H1 (cell line): Measurements from ENCODE around the gene SPDYE1. TPM values are rescaled to one million over a fixed set of nuclear protein-coding genes. Genes with fewer than 3 reads are reported as not detected.

Source experiments
- CTCF ChIA-PET: fragments of 300-600 bp; sonication (Branson Sonifier 250); formaldehyde crosslinking; loops from one replicate; lab custom pipeline; 2021; ENCODE audit not compliant: partially characterized antibody; lab: Charles Lee
- POLR2A ChIA-PET: fragments of 300-600 bp; sonication (Branson Sonifier 250); formaldehyde crosslinking; loops from one replicate; lab custom pipeline; 2021; ENCODE audit warnings: inconsistent platforms; ENCODE audit not compliant: partially characterized antibody; lab: Charles Lee
- DNase-seq, 2 experiments: peaks; one replicate each; pipeline versions ENCODE4 v3.0.0 to v3.0.0-alpha.2; 2010 to 2022; ENCODE audit warnings: low spot score in 2 of 2, low read depth in 1 of 2, mixed read lengths in 1 of 2
- FAIRE-seq: peaks from 2 replicates; lab custom pipeline; 2011; peaks lifted over from hg19 to GRCh38; lab: Jason Lieb, UNC
- H2AFZ ChIP-seq: 2 replicates; pipeline ENCODE4 v1.8.1; 2012; ENCODE audit warnings: low read length, inconsistent platforms
- H2AK5ac ChIP-seq: 2 replicates; pipeline ENCODE4 v1.6.1; 2013; ENCODE audit warnings: low read depth, low read length
- H2BK120ac ChIP-seq: replicated peaks from 2 replicates; pipeline ENCODE3; 2013; ENCODE audit warnings: low read depth, low read length, inconsistent platforms
- H2BK12ac ChIP-seq: 2 replicates; pipeline ENCODE4 v1.6.1; 2013; ENCODE audit warnings: low read depth, low read length
- H2BK15ac ChIP-seq: 2 replicates; pipeline ENCODE4 v1.6.1; 2013; ENCODE audit warnings: low read length
- H2BK20ac ChIP-seq: 2 replicates; pipeline ENCODE4 v1.6.1; 2013; ENCODE audit warnings: low read length
- H2BK5ac ChIP-seq: 2 replicates; pipeline ENCODE4 v1.6.1; 2013; ENCODE audit warnings: low read depth, low read length
- H3K14ac ChIP-seq: 2 replicates; pipeline ENCODE4 v1.6.1; 2013; ENCODE audit warnings: inconsistent platforms; ENCODE audit not compliant: insufficient read length
- H3K18ac ChIP-seq: 2 replicates; pipeline ENCODE4 v1.6.1; 2013; ENCODE audit warnings: low read length; ENCODE audit errors: extremely low read depth
- H3K23ac ChIP-seq: 2 replicates; pipeline ENCODE4 v1.6.1; 2013; ENCODE audit warnings: inconsistent platforms; ENCODE audit not compliant: insufficient read length
- H3K23me2 ChIP-seq: 2 replicates; pipeline ENCODE4 v1.6.1; 2013; ENCODE audit warnings: low read depth, low read length
- H3K27ac ChIP-seq: 2 replicates; pipeline ENCODE4 v1.6.1; 2011; ENCODE audit warnings: low read depth, low read length, inconsistent platforms
- H3K27me3 ChIP-seq, 4 experiments: replicated peaks in 1 of 4; 1 replicate in 1 of 4; 2 replicates in 3 of 4; pipeline versions ENCODE4 v1.6.1 to v1.8.1; 2011 to 2013; ENCODE audit warnings: low read length in 3 of 4, mild to moderate bottlenecking in 3 of 4, inconsistent platforms in 2 of 4, mixed read lengths in 2 of 4, moderate library complexity in 1 of 4; ENCODE audit not compliant: control insufficient read depth in 3 of 4, insufficient read depth in 3 of 4; ENCODE audit errors: extremely low read depth in 1 of 4
- H3K36me3 ChIP-seq, 4 experiments: 2 replicates each; pipeline versions ENCODE4 v1.6.1 to v1.8.1; 2011 to 2013; ENCODE audit warnings: mild to moderate bottlenecking in 4 of 4, low read length in 3 of 4, moderate library complexity in 2 of 4, control low read depth in 1 of 4, inconsistent platforms in 1 of 4; ENCODE audit not compliant: insufficient read depth in 4 of 4, control insufficient read depth in 2 of 4
- H3K4ac ChIP-seq: replicated peaks from 2 replicates; pipeline ENCODE3; 2013; ENCODE audit warnings: low read length, low read depth, mixed read lengths, inconsistent platforms; ENCODE audit not compliant: insufficient read length
- H3K4me1 ChIP-seq, 4 experiments: replicated peaks in 1 of 4; 1 replicate in 1 of 4; 2 replicates in 3 of 4; pipeline versions ENCODE4 v1.6.1 to v1.8.1; 2011 to 2013; ENCODE audit warnings: low read length in 3 of 4, inconsistent platforms in 2 of 4, mixed read lengths in 1 of 4; ENCODE audit not compliant: insufficient read depth in 4 of 4, control insufficient read depth in 3 of 4
- H3K4me2 ChIP-seq, 2 experiments: 2 replicates each; pipeline versions ENCODE4 v1.6.1 to v1.8.1; 2011 to 2013; ENCODE audit warnings: low read depth in 2 of 2, low read length in 2 of 2, control low read depth in 1 of 2, inconsistent platforms in 1 of 2, mild to moderate bottlenecking in 1 of 2; ENCODE audit not compliant: insufficient read depth in 1 of 2
- H3K4me3 ChIP-seq, 4 experiments: fragments of 200-600, 300-600 bp in 1 of 4; sonication (generic), shearing (Covaris generic), sonication (Bioruptor Twin) in 1 of 4; 2 replicates each; pipeline versions ENCODE4 v1.5.1 to v1.8.1; 2011 to 2016; ENCODE audit warnings: low read length in 4 of 4, low read depth in 3 of 4, control low read depth in 2 of 4, inconsistent platforms in 2 of 4, mild to moderate bottlenecking in 2 of 4, mixed read lengths in 1 of 4, moderate library complexity in 1 of 4; ENCODE audit not compliant: insufficient read depth in 2 of 4; ENCODE audit errors: extremely low read depth in 1 of 4
- H3K56ac ChIP-seq: replicated peaks from 2 replicates; pipeline ENCODE3; 2013; ENCODE audit warnings: low read depth, mild to moderate bottlenecking, mixed read lengths, low read length, inconsistent platforms; ENCODE audit not compliant: insufficient read length
- H3K79me1 ChIP-seq: 2 replicates; pipeline ENCODE4 v1.6.1; 2013; ENCODE audit warnings: low read depth, low read length, control low read depth
- H3K79me2 ChIP-seq, 2 experiments: 2 replicates each; pipeline versions ENCODE4 v1.6.1 to v1.8.1; 2012 to 2013; ENCODE audit warnings: low read length in 2 of 2, mild to moderate bottlenecking in 2 of 2, inconsistent platforms in 1 of 2; ENCODE audit not compliant: insufficient read depth in 2 of 2, control insufficient read depth in 1 of 2
- H3K9ac ChIP-seq, 4 experiments: replicated peaks in 1 of 4; 1 replicate in 1 of 4; 2 replicates in 3 of 4; pipeline versions ENCODE4 v1.6.1 to v1.8.1; 2011 to 2013; ENCODE audit warnings: low read depth in 3 of 4, low read length in 3 of 4, control low read depth in 2 of 4, mild to moderate bottlenecking in 2 of 4, moderate library complexity in 2 of 4, inconsistent platforms in 1 of 4; ENCODE audit errors: extremely low read depth in 1 of 4
- H3K9me3 ChIP-seq, 2 experiments: 2 replicates each; pipeline versions ENCODE4 v1.6.1 to v1.8.1; 2012 to 2013; ENCODE audit warnings: mild to moderate bottlenecking in 2 of 2, moderate library complexity in 2 of 2, control low read depth in 1 of 2, inconsistent platforms in 1 of 2, low read depth in 1 of 2, low read length in 1 of 2, mixed read lengths in 1 of 2; ENCODE audit not compliant: insufficient read depth in 2 of 2
- H4K20me1 ChIP-seq, 2 experiments: replicated peaks in 1 of 2; 2 replicates each; pipeline versions ENCODE3 to v1.8.1; 2011 to 2013; ENCODE audit warnings: inconsistent platforms in 2 of 2, low read length in 2 of 2, mild to moderate bottlenecking in 1 of 2; ENCODE audit not compliant: insufficient read depth in 2 of 2, control insufficient read depth in 1 of 2
- H4K5ac ChIP-seq: 2 replicates; pipeline ENCODE4 v1.6.1; 2013; ENCODE audit warnings: low read length, low read depth, mixed read lengths, inconsistent platforms; ENCODE audit not compliant: insufficient read length
- H4K8ac ChIP-seq: 2 replicates; pipeline ENCODE4 v1.8.0; 2013; ENCODE audit warnings: mild to moderate bottlenecking, moderate library complexity, low read length, inconsistent platforms; ENCODE audit not compliant: insufficient read depth; ENCODE audit errors: extremely low read depth
- H4K91ac ChIP-seq: replicated peaks from 2 replicates; pipeline ENCODE3; 2013; ENCODE audit warnings: low read length, mixed read lengths, inconsistent platforms; ENCODE audit not compliant: insufficient read length
- CBX8 ChIP-seq: fragments of 300-800, 300-1000 bp; sonication (generic); IDR thresholded peaks from 2 replicates; pipeline ENCODE4 v1.7.1; 2016; ENCODE audit warnings: low read depth, low read length, borderline replicate concordance
- CREB1 ChIP-seq: IDR thresholded peaks from 2 replicates; pipeline ENCODE4 v1.6.1; 2012; ENCODE audit warnings: inconsistent platforms
- EGR1 ChIP-seq: IDR thresholded peaks from 2 replicates; pipeline ENCODE4 v1.6.1; 2011; ENCODE audit warnings: low read depth, low read length, borderline replicate concordance
- GABPA ChIP-seq: IDR thresholded peaks from 2 replicates; pipeline ENCODE4 v1.6.1; 2011; ENCODE audit warnings: mild to moderate bottlenecking, low read length, moderate library complexity, borderline replicate concordance; ENCODE audit not compliant: insufficient read depth
- KDM1A ChIP-seq: fragments of 200-600, 300-600 bp; sonication (generic); IDR thresholded peaks from 2 replicates; pipeline ENCODE4 v1.7.1; 2016; ENCODE audit warnings: mild to moderate bottlenecking, low read length, borderline replicate concordance
- RBBP5 ChIP-seq: IDR thresholded peaks from 2 replicates; pipeline ENCODE4 v1.7.1; 2012; ENCODE audit warnings: low read depth, mild to moderate bottlenecking, inconsistent platforms, low read length, moderate library complexity, borderline replicate concordance
- SIX5 ChIP-seq: IDR thresholded peaks from 2 replicates; pipeline ENCODE4 v1.6.1; 2011; ENCODE audit warnings: mild to moderate bottlenecking, low read depth, low read length
- SP2 ChIP-seq: IDR thresholded peaks from 2 replicates; pipeline ENCODE4 v1.6.1; 2012; ENCODE audit warnings: mild to moderate bottlenecking, low read length, inconsistent platforms
- SP4 ChIP-seq: IDR thresholded peaks from 2 replicates; pipeline ENCODE4 v1.6.1; 2012; ENCODE audit warnings: low read length, inconsistent platforms
- WGBS, 2 experiments: shearing (Covaris generic) in 1 of 2; methylation state at CpG; one replicate each; pipeline versions ENCODE4 v1.1.6 to v1.1.7; 2013 to 2015; ENCODE audit warnings: low lambda C conversion rate in 2 of 2, mixed read lengths in 2 of 2, inconsistent platforms in 1 of 2, low coverage in 1 of 2, missing lambda C conversion rate in 1 of 2; ENCODE audit not compliant: insufficient replicate concordance in 2 of 2, insufficient coverage in 1 of 2, insufficient read length in 1 of 2; ENCODE audit errors: extremely low coverage in 1 of 2, missing lambda C conversion rate in 1 of 2; 5-methylcytosine and 5-hydroxymethylcytosine counted together
- polyA plus RNA-seq, 7 experiments: library from polyadenylated mRNA; depleted of rRNA in 3 of 7; stranded (reverse) in 5 of 7; unstranded in 2 of 7; fragments of >200 nt in 5 of 7; fragments of 200-250 nt in 2 of 7; gene quantifications; 1 replicate in 5 of 7; 2 replicates in 1 of 7; 4 replicates in 1 of 7; pipeline versions ENCODE4 v1.2.1 to v1.2.3, GENCODE V29; 2011 to 2013; ENCODE audit warnings: missing spikeins in 2 of 7, mixed read lengths in 2 of 7
- total RNA-seq: library from RNA; stranded (reverse); fragmentation: NEBNext Ultra II Directional; extraction: Animal tissue kit (Norgen Biotek cat#: 25700); gene quantifications from 2 replicates; pipeline ENCODE4 v1.2.1, GENCODE V29; 2021
- TF ChIP-seq, protein P1 (sequence below): IDR thresholded peaks from 2 replicates; pipeline ENCODE4 v1.6.1; 2011; ENCODE audit warnings: low read length, improper control_type of control experiment
- TF ChIP-seq, protein P2 (sequence below): IDR thresholded peaks from 2 replicates; pipeline ENCODE4 v1.6.1; 2012; ENCODE audit warnings: inconsistent platforms

SPDYE1 gene
- total and polyA plus RNA-seq, 2 of the 8 experiments (the other 6 are each of a cell fraction or from before 2014, with no cell fraction given), result not detected

DNA sequence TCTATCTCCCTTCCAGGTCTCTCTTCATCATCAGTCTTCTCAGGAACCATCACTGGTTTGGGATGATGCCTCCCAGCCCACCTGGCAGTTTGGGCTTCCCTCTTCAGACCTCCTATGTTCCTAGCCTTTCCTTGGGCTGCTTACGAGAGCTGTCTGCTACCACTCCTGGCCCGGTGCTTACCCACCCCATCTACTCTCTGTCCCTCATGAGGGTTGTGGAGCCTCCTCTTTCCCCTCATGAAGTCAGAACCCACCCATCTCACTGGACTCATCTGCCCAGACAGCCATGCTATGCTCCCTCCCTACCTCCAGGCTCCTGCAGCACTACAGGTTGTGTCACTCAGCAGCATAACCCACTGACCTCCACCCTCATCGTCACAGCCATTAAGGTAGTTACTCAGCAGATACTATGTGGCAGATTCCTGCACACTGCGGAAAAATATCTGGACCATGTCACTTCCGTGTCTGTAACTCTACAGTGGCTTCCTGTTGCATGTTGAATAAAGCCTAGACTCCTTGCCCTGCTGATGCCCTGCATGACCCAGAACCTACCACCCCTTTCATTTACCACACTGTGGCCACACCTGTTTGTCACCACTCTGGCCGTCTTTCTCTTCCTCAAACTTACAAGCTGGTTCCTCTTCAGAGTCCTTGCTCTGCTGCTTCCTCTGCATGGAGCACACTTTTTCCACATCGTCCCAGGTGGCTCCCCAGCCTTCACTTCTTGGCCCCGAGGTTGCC lies 48.8 kb downstream of the SPDYE1 start:
- Histone ChIP-seq H2AFZ (no peak overlapping the region), H3K14ac (no peak overlapping the region), H3K27me3 (no peaks in the 10 kb centered on the region), H3K36me3 (peaks cover 0 to 11% (median 5%) of the 10 kb centered on the region in 4 experiments; a peak in 3 of 8 replicates), H3K23me2 (peaks cover 11% of the 10 kb centered on the region), H3K9ac (no peak overlapping the region), H4K91ac (no peak overlapping the region), H2BK20ac (no peak overlapping the region), H3K4ac (no peak overlapping the region), H3K79me1 (peaks cover 2% of the 10 kb centered on the region; the same call in 1 of the 2 replicates), H3K18ac (no peak overlapping the region), H4K5ac (no peak overlapping the region), H2AK5ac (no peak overlapping the region), H2BK120ac (no peak overlapping the region), H3K56ac (no peak overlapping the region), H3K4me3 (no peak overlapping the region), H3K27ac (no peak overlapping the region), H2BK5ac (no peak overlapping the region), H4K8ac (no peak overlapping the region), H2BK15ac (no peak overlapping the region), H3K9me3 (no peaks in the 10 kb centered on the region), H3K4me1 (peaks cover 0 to 6% (median 0%) of the 10 kb centered on the region in 4 experiments; a peak in 3 of 7 replicates), H3K23ac (no peak overlapping the region), H3K79me2 (peaks cover 0 to 25% of the 10 kb centered on the region in 2 experiments; a peak in 2 of 4 replicates), H4K20me1 (peaks cover 4 to 11% of the 10 kb centered on the region in 2 experiments), H2BK12ac (no peak overlapping the region), H3K4me2 (no peak overlapping the region; a peak in 1 of 4 replicates)
- CTCF ChIA-PET, result interaction anchor here (0.7 to 1.7 kb wide), 2 partner anchors 17 to 29 kb away, joined by 3 to 4 read pairs; no protein-coding TSS in a partner anchor
- POLR2A ChIA-PET, result interaction anchor here (2.4 to 2.8 kb wide), 3 partner anchors 9 to 20 kb away, joined by 8 to 16 read pairs (median 13); partner anchors contain the start of gene PGAM2
- WGBS, 2 experiments, result 92% methylated on average over 8 of the region's 8 CpGs; no CpG with 5 or more reads in 1 of the 2 experiments
- FAIRE-seq (no peak), DNase-seq (no peak)
- TF ChIP-seq SP4, result no peak
- no peak for TF ChIP-seq CBX8
- TF ChIP-seq, protein P1, sequence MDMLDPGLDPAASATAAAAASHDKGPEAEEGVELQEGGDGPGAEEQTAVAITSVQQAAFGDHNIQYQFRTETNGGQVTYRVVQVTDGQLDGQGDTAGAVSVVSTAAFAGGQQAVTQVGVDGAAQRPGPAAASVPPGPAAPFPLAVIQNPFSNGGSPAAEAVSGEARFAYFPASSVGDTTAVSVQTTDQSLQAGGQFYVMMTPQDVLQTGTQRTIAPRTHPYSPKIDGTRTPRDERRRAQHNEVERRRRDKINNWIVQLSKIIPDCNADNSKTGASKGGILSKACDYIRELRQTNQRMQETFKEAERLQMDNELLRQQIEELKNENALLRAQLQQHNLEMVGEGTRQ, result no peak
- TF ChIP-seq SP2, result no peak
- TF ChIP-seq, protein P2, sequence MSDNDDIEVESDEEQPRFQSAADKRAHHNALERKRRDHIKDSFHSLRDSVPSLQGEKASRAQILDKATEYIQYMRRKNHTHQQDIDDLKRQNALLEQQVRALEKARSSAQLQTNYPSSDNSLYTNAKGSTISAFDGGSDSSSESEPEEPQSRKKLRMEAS, result no peak
- TF ChIP-seq EGR1, result no peak
- TF ChIP-seq RBBP5, result no peak
- no peak for TF ChIP-seq KDM1A
- TF ChIP-seq GABPA, result no peak
- no peak for TF ChIP-seq SIX5
- TF ChIP-seq CREB1, result no peak
